ENCODE data around the gene MAGI2. TPM values are rescaled to one million over a fixed set of nuclear protein-coding genes. Genes with fewer than 3 reads are reported as not detected.

The MAGI2 gene
- polyA plus RNA-seq, 4 donors, result 0.22 to 2.1 (median 1.5) TPM

GRCh38 chr7:78955329-78955728 is 498.1 kb downstream of the MAGI2 start:
- no peaks in the 10 kb centered on the region for H3K4me1 ChIP-seq (ENCODE audit: control insufficient read depth in 3 of 3, insufficient read depth in 2 of 3, low read depth in 1 of 3, low read length in 2 of 3)
- H3K27ac ChIP-seq (ENCODE audit: low read depth in 1 of 3, low read length in 2 of 3), result no peak overlapping the region
- H3K4me3 ChIP-seq (ENCODE audit: low read depth in 1 of 3, low read length in 3 of 3), result no peak overlapping the region
- DNase-seq, result no peak
- FAIRE-seq, result no peak
- no peaks in the 10 kb centered on the region for H3K36me3 ChIP-seq (ENCODE audit: control insufficient read depth in 3 of 3, insufficient read depth in 2 of 3, low read depth in 1 of 3, low read length in 3 of 3)
- no peaks in the 10 kb centered on the region for H3K9me3 ChIP-seq (ENCODE audit: control insufficient read depth in 2 of 2, insufficient read depth in 1 of 2, low read depth in 1 of 2, low read length in 1 of 2)
- H3K27me3 ChIP-seq (ENCODE audit: control insufficient read depth in 3 of 3, insufficient read depth in 3 of 3, low read length in 3 of 3), result no peaks in the 10 kb centered on the region
- 81 to 93% (median 91%) methylated on average over 1 of the region's 1 CpG for WGBS, 3 donors

DNA sequence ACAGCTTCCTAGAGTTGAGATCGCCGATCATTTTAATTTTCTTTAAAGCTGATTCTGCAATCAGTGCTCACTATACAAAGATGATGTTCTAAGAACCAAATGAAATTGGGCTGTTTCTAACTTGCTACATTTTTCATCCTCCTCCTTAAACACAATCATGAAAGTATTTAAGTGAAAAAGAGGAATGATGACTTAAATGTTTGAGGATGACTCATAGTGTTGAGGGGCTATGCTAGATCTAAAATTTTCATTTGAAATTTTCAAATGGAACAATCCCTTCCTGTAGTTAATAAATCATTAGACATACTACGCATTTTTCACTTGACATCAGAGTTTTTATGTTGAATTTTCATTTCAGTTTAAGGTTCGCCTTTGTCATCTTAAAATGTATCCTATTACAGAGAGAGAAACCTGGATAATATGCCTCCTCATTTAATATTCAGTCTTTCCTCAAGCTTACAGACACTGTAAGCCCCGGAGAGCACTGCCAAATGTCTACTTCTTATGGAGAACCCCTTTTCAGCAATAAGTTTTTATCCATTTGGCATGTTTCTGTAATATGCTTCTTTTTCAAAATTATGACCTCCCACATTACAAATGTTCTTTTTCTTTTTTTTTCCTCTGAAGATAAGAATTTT is 499.6 kb downstream of the MAGI2 start:
- Histone ChIP-seq H3K27ac (ENCODE audit: low read depth in 1 of 3, low read length in 2 of 3) (no peak overlapping the region), H3K27me3 (ENCODE audit: control insufficient read depth in 3 of 3, insufficient read depth in 3 of 3, low read length in 3 of 3) (no peaks in the 10 kb centered on the region), H3K36me3 (ENCODE audit: control insufficient read depth in 3 of 3, insufficient read depth in 2 of 3, low read depth in 1 of 3, low read length in 3 of 3) (no peaks in the 10 kb centered on the region), H3K4me3 (ENCODE audit: low read depth in 1 of 3, low read length in 3 of 3) (no peak overlapping the region), H3K4me1 (ENCODE audit: control insufficient read depth in 3 of 3, insufficient read depth in 2 of 3, low read depth in 1 of 3, low read length in 2 of 3) (no peaks in the 10 kb centered on the region), H3K9me3 (ENCODE audit: control insufficient read depth in 2 of 2, insufficient read depth in 1 of 2, low read depth in 1 of 2, low read length in 1 of 2) (no peaks in the 10 kb centered on the region)
- FAIRE-seq (no peak), DNase-seq (no peak)
- 81 to 89% (median 82%) methylated on average over 5 of the region's 5 CpGs for WGBS, 3 donors

DNA sequence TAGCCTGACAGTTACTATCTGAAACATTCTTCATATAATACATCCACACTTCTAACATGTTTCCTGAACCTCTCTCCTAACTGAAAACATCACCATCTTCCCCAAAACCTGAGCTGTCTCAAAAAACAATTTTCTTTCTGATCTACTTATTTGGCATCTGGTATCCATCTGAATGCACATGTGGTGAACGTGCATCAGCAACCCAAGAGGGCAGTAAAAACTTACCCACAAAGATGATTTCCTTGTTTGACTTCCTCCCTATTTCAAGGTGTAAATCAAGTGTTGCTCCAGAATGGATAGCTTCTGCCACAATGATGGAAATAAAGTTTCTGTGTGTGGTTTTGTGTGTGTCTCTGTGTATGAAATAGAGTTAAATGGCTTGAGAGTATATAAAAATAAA is 500.4 kb downstream of the MAGI2 start:
- 9 to 41% (median 31%) methylated on average over 1 of the region's 1 CpG for whole genome bisulfite sequencing, 3 donors

GRCh38 chr7:78939669-78940068 is 513.8 kb downstream of the MAGI2 start:
- Histone ChIP-seq H3K4me3 (ENCODE audit: low read depth in 1 of 3, low read length in 3 of 3) (no peak overlapping the region), H3K9me3 (ENCODE audit: control insufficient read depth in 2 of 2, insufficient read depth in 1 of 2, low read depth in 1 of 2, low read length in 1 of 2) (no peaks in the 10 kb centered on the region), H3K4me1 (ENCODE audit: control insufficient read depth in 3 of 3, insufficient read depth in 2 of 3, low read depth in 1 of 3, low read length in 2 of 3) (no peaks in the 10 kb centered on the region), H3K27ac (ENCODE audit: low read depth in 1 of 3, low read length in 2 of 3) (no peak overlapping the region), H3K36me3 (ENCODE audit: control insufficient read depth in 3 of 3, insufficient read depth in 2 of 3, low read depth in 1 of 3, low read length in 3 of 3) (no peaks in the 10 kb centered on the region), H3K27me3 (ENCODE audit: control insufficient read depth in 3 of 3, insufficient read depth in 3 of 3, low read length in 3 of 3) (no peaks in the 10 kb centered on the region)
- WGBS, 3 donors, result 63 to 80% (median 71%) methylated on average over 4 of the region's 4 CpGs
- FAIRE-seq (no peak), DNase-seq (no peak)

More for the DNA sequence above, 500.4 kb downstream of the MAGI2 start:
- no peak overlapping the region for H3K27ac ChIP-seq (ENCODE audit: low read depth in 1 of 3, low read length in 2 of 3)
- DNase-seq, result no peak
- H3K27me3 ChIP-seq (ENCODE audit: control insufficient read depth in 3 of 3, insufficient read depth in 3 of 3, low read length in 3 of 3), result no peaks in the 10 kb centered on the region
- no peak overlapping the region for H3K4me3 ChIP-seq (ENCODE audit: low read depth in 1 of 3, low read length in 3 of 3)
- no peaks in the 10 kb centered on the region for H3K9me3 ChIP-seq (ENCODE audit: control insufficient read depth in 2 of 2, insufficient read depth in 1 of 2, low read depth in 1 of 2, low read length in 1 of 2)
- H3K36me3 ChIP-seq (ENCODE audit: control insufficient read depth in 3 of 3, insufficient read depth in 2 of 3, low read depth in 1 of 3, low read length in 3 of 3), result no peaks in the 10 kb centered on the region
- FAIRE-seq, result no peak
- H3K4me1 ChIP-seq (ENCODE audit: control insufficient read depth in 3 of 3, insufficient read depth in 2 of 3, low read depth in 1 of 3, low read length in 2 of 3), result no peaks in the 10 kb centered on the region

GRCh38 chr7:78924581-78924980 is 528.9 kb downstream of the MAGI2 start:
- WGBS, 3 donors, result 12 to 17% (median 16%) methylated on average over 2 of the region's 2 CpGs
- no peaks in the 10 kb centered on the region for H3K4me1 ChIP-seq (ENCODE audit: control insufficient read depth in 3 of 3, insufficient read depth in 2 of 3, low read depth in 1 of 3, low read length in 2 of 3)
- DNase-seq, result peak in 1 of 2 donors; percentile 19
- FAIRE-seq, result no peak
- no peaks in the 10 kb centered on the region for H3K36me3 ChIP-seq (ENCODE audit: control insufficient read depth in 3 of 3, insufficient read depth in 2 of 3, low read depth in 1 of 3, low read length in 3 of 3)
- H3K4me3 ChIP-seq (ENCODE audit: low read depth in 1 of 3, low read length in 3 of 3), result no peak overlapping the region
- H3K9me3 ChIP-seq (ENCODE audit: control insufficient read depth in 2 of 2, insufficient read depth in 1 of 2, low read depth in 1 of 2, low read length in 1 of 2), result no peaks in the 10 kb centered on the region
- no peaks in the 10 kb centered on the region for H3K27me3 ChIP-seq (ENCODE audit: control insufficient read depth in 3 of 3, insufficient read depth in 3 of 3, low read length in 3 of 3)
- H3K27ac ChIP-seq (ENCODE audit: low read depth in 1 of 3, low read length in 2 of 3), result no peak overlapping the region

- no peaks in the 10 kb centered on the region for H3K36me3 ChIP-seq (ENCODE audit: control insufficient read depth in 3 of 3, insufficient read depth in 2 of 3, low read depth in 1 of 3, low read length in 3 of 3)
- H3K4me3 ChIP-seq (ENCODE audit: low read depth in 1 of 3, low read length in 3 of 3), result no peak overlapping the region
- no peaks in the 10 kb centered on the region for H3K4me1 ChIP-seq (ENCODE audit: control insufficient read depth in 3 of 3, insufficient read depth in 2 of 3, low read depth in 1 of 3, low read length in 2 of 3)
- H3K27ac ChIP-seq (ENCODE audit: low read depth in 1 of 3, low read length in 2 of 3), result no peak overlapping the region
- H3K9me3 ChIP-seq (ENCODE audit: control insufficient read depth in 2 of 2, insufficient read depth in 1 of 2, low read depth in 1 of 2, low read length in 1 of 2), result peaks cover 0 to 2% of the 10 kb centered on the region in 2 donors
- H3K27me3 ChIP-seq (ENCODE audit: control insufficient read depth in 3 of 3, insufficient read depth in 3 of 3, low read length in 3 of 3), result no peaks in the 10 kb centered on the region
- no peak for DNase-seq
- FAIRE-seq, result no peak
These were observed 540.7 kb downstream of the MAGI2 start for GRCh38 chr7:78912781-78913180.

DNA sequence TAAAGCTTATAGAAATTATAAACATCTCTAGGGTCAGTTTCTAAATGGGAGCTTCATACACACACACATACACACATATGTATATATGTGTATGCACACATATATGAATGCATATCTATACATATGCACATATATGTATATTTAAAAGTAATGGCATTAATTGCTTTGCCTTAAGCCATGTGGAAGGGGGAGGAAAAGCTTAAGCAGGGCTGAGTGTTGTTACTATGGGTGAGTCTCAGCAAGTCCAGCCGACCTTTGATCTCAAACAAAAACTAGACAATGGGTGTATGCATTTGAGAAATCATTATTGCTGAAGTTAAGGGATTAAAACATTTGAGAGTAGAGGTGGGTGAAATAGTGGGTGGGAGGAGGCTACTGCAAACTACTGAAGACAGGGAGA is 546.7 kb downstream of the MAGI2 start:
- FAIRE-seq (no peak), DNase-seq (no peak)
- Histone ChIP-seq H3K27me3 (ENCODE audit: control insufficient read depth in 3 of 3, insufficient read depth in 3 of 3, low read length in 3 of 3) (no peaks in the 10 kb centered on the region), H3K9me3 (ENCODE audit: control insufficient read depth in 2 of 2, insufficient read depth in 1 of 2, low read depth in 1 of 2, low read length in 1 of 2) (peaks cover 0 to 2% of the 10 kb centered on the region in 2 donors), H3K4me3 (ENCODE audit: low read depth in 1 of 3, low read length in 3 of 3) (no peak overlapping the region), H3K4me1 (ENCODE audit: control insufficient read depth in 3 of 3, insufficient read depth in 2 of 3, low read depth in 1 of 3, low read length in 2 of 3) (no peaks in the 10 kb centered on the region), H3K27ac (ENCODE audit: low read depth in 1 of 3, low read length in 2 of 3) (no peak overlapping the region), H3K36me3 (ENCODE audit: control insufficient read depth in 3 of 3, insufficient read depth in 2 of 3, low read depth in 1 of 3, low read length in 3 of 3) (no peaks in the 10 kb centered on the region)
- 68 to 82% (median 76%) methylated on average over 1 of the region's 1 CpG for WGBS, 3 donors

GRCh38 chr7:78905436-78905835 is 548.0 kb downstream of the MAGI2 start:
- no peak overlapping the region for H3K27ac ChIP-seq (ENCODE audit: low read depth in 1 of 3, low read length in 2 of 3)
- no peak overlapping the region for H3K4me3 ChIP-seq (ENCODE audit: low read depth in 1 of 3, low read length in 3 of 3)
- H3K9me3 ChIP-seq (ENCODE audit: control insufficient read depth in 2 of 2, insufficient read depth in 1 of 2, low read depth in 1 of 2, low read length in 1 of 2), result peaks cover 0 to 2% of the 10 kb centered on the region in 2 donors
- H3K27me3 ChIP-seq (ENCODE audit: control insufficient read depth in 3 of 3, insufficient read depth in 3 of 3, low read length in 3 of 3), result no peaks in the 10 kb centered on the region
- FAIRE-seq (no peak), DNase-seq (no peak)
- H3K36me3 ChIP-seq (ENCODE audit: control insufficient read depth in 3 of 3, insufficient read depth in 2 of 3, low read depth in 1 of 3, low read length in 3 of 3), result no peaks in the 10 kb centered on the region
- H3K4me1 ChIP-seq (ENCODE audit: control insufficient read depth in 3 of 3, insufficient read depth in 2 of 3, low read depth in 1 of 3, low read length in 2 of 3), result no peaks in the 10 kb centered on the region

GRCh38 chr7:78904983-78905382 is 548.5 kb downstream of the MAGI2 start:
- Histone ChIP-seq H3K9me3 (ENCODE audit: control insufficient read depth in 2 of 2, insufficient read depth in 1 of 2, low read depth in 1 of 2, low read length in 1 of 2) (peaks cover 0 to 2% of the 10 kb centered on the region in 2 donors), H3K4me1 (ENCODE audit: control insufficient read depth in 3 of 3, insufficient read depth in 2 of 3, low read depth in 1 of 3, low read length in 2 of 3) (no peaks in the 10 kb centered on the region), H3K4me3 (ENCODE audit: low read depth in 1 of 3, low read length in 3 of 3) (no peak overlapping the region), H3K27me3 (ENCODE audit: control insufficient read depth in 3 of 3, insufficient read depth in 3 of 3, low read length in 3 of 3) (no peaks in the 10 kb centered on the region), H3K36me3 (ENCODE audit: control insufficient read depth in 3 of 3, insufficient read depth in 2 of 3, low read depth in 1 of 3, low read length in 3 of 3) (no peaks in the 10 kb centered on the region), H3K27ac (ENCODE audit: low read depth in 1 of 3, low read length in 2 of 3) (no peak overlapping the region)
- FAIRE-seq, result no peak
- no peak for DNase-seq
- 71 to 92% (median 85%) methylated on average over 2 of the region's 2 CpGs for WGBS, 3 donors
